HG02798 (cell line): ENCODE measurements around the gene TAF11L10.
"Not testable (repeated sequence)": the region's sequence is repeated elsewhere in the genome, so short reads cannot be mapped to it uniquely, and the experiment has no call there.

Experiments used
- ATAC-seq: cut with Tn5 transposase; IDR thresholded peaks from one replicate; pipeline ENCODE4 v1.9.1; 2021; ENCODE audit warnings: mild to moderate bottlenecking; ENCODE audit not compliant: unreplicated experiment, poor library complexity

Gene TAF11L10

GRCh38 chr5:17597728-17598127 lies at the start of gene TAF11L10:
TAF11L10 (minus strand) TSS chr5:17597828.
- ATAC-seq = not testable (repeated sequence)

- no peak for ATAC-seq
Observed at GRCh38 chr5:17634160-17634559, 36.5 kb upstream of the TAF11L10 start, which contains the start of gene TAF11L14. TAF11L14 (plus strand) TSS chr5:17634460.

- ATAC-seq = not testable (repeated sequence)
Observed at GRCh38 chr5:17631788-17632187, 34.2 kb upstream of the TAF11L10 start, which contains the start of gene TAF11L13. TAF11L13 (plus strand) TSS chr5:17632088.

- ATAC-seq = no peak
Observed at GRCh38 chr5:17625686-17626085, 28.1 kb upstream of the TAF11L10 start.

GRCh38 chr5:17620627-17621026 lies 23.0 kb upstream of the TAF11L10 start:
- no peak for ATAC-seq

- no peak for ATAC-seq
Observed at GRCh38 chr5:17619354-17619753, 21.7 kb upstream of the TAF11L10 start.

- no peak for ATAC-seq
Observed at GRCh38 chr5:17614872-17615605, 17.4 kb upstream of the TAF11L10 start.

GRCh38 chr5:17610092-17610491 lies 12.5 kb upstream of the TAF11L10 start, which contains the start of gene TAF11L12:
TAF11L12 (plus strand) TSS chr5:17610392.
- ATAC-seq = not testable (repeated sequence)

GRCh38 chr5:17607461-17607860 lies 9.8 kb upstream of the TAF11L10 start:
- ATAC-seq = not testable (repeated sequence)

GRCh38 chr5:17604951-17605350 lies 7.3 kb upstream of the TAF11L10 start:
- no peak for ATAC-seq

- ATAC-seq = not testable (repeated sequence)
Observed at GRCh38 chr5:17603880-17604279, 6.3 kb upstream of the TAF11L10 start, which contains the start of gene TAF11L11. TAF11L11 (plus strand) TSS chr5:17604183.

- ATAC-seq = not testable (repeated sequence)
Observed at GRCh38 chr5:17594255-17594654, 3.4 kb downstream of the TAF11L10 start, which contains the start of gene TAF11L9. TAF11L9 (minus strand) TSS chr5:17594394.

- ATAC-seq = not testable (repeated sequence)
Observed at GRCh38 chr5:17590860-17591259, 6.8 kb downstream of the TAF11L10 start, which contains the start of gene TAF11L8. TAF11L8 (minus strand) TSS chr5:17590960.

- not testable (repeated sequence) for ATAC-seq
Observed at GRCh38 chr5:17585658-17586057, 12.0 kb downstream of the TAF11L10 start, which contains the start of gene TAF11L7. TAF11L7 (minus strand) TSS chr5:17585758.
